ENCODE measurements around the gene MARK3. TPM values are rescaled to one million over a fixed set of nuclear protein-coding genes. Genes with fewer than 3 reads are reported as not detected.

Gene MARK3
- total RNA-seq, 1 experiment from 2014 or later, result 81.9 TPM

GRCh38 chr14:103543140-103543539 is 157.9 kb downstream of the MARK3 start:
- Histone ChIP-seq H3K18ac (ENCODE audit: insufficient read length, low read depth, low read length) (peak overlapping the region; percentile 31), H2AFZ (ENCODE audit: low read length) (no peak overlapping the region)

More at GRCh38 chr14:103543140-103543539, 157.9 kb downstream of the MARK3 start:
- no peaks in the 10 kb centered on the region for H4K20me1 ChIP-seq (ENCODE audit: control insufficient read depth, insufficient read depth, insufficient read length)
- no peak overlapping the region for H2BK5ac ChIP-seq (ENCODE audit: insufficient read length, low read length)
- no peak overlapping the region for H3K4me2 ChIP-seq (ENCODE audit: insufficient read depth, insufficient read length, low read length)
- WGBS (ENCODE audit: extremely low coverage, insufficient read length, low lambda C conversion rate), result no CpG with 5 or more reads among the region's 10 CpGs
- H4K91ac ChIP-seq (ENCODE audit: insufficient read length, low read depth, low read length), result peak overlapping the region; percentile 6
- DNase-seq, result no peak
- no peak overlapping the region for H2BK120ac ChIP-seq (ENCODE audit: low read depth, low read length, poor library complexity, severe bottlenecking)
- H3K27me3 ChIP-seq (ENCODE audit: insufficient read depth, low read length), result no peaks in the 10 kb centered on the region
- no peaks in the 10 kb centered on the region for H3K79me1 ChIP-seq (ENCODE audit: insufficient read depth, low read depth, low read length, poor library complexity, severe bottlenecking)
- Mint-ChIP-seq H3K4me3 (peak overlapping the region in 1 of 2 experiments; percentile 21; a peak in 1 of 5 replicates), H3K4me1 (peaks cover 12 to 26% of the 10 kb centered on the region in 2 experiments), H3K9me3 (no peaks in the 10 kb centered on the region), H3K36me3 (ENCODE audit: insufficient read depth in 1 of 3, low read depth in 3 of 3) (no peaks in the 10 kb centered on the region), H3K27me3 (ENCODE audit: low read depth) (peaks cover 9% of the 10 kb centered on the region), H3K27ac (peak overlapping the region in 2 of 3 experiments; percentile 55 to 85; a peak in 3 of 7 replicates)
- no peak overlapping the region for H3K9ac ChIP-seq (ENCODE audit: extremely low read depth, insufficient read length, low read length)
- H4K5ac ChIP-seq (ENCODE audit: insufficient read length, low read depth, low read length), result no peak overlapping the region
- peak overlapping the region; percentile 3; the same call in 1 of the 2 replicates for H3K4ac ChIP-seq (ENCODE audit: low read depth, low read length)
- H3K14ac ChIP-seq (ENCODE audit: insufficient read depth, low read length), result peak overlapping the region; percentile 37; the same call in 1 of the 2 replicates
- no peak overlapping the region for H2BK20ac ChIP-seq (ENCODE audit: low read depth, low read length, poor library complexity, severe bottlenecking)
- H3K23me2 ChIP-seq (ENCODE audit: insufficient read length, low read depth, low read length, poor library complexity, severe bottlenecking), result peaks cover 4% of the 10 kb centered on the region
- H2AK5ac ChIP-seq (ENCODE audit: insufficient read length, low read length), result no peak overlapping the region
- no peak overlapping the region for H3K27ac ChIP-seq (ENCODE audit: insufficient read length, low read depth, low read length)
- no peak overlapping the region for H2BK12ac ChIP-seq (ENCODE audit: insufficient read length, low read depth, low read length)
- no peak overlapping the region for H3K23ac ChIP-seq (ENCODE audit: insufficient read length, low read depth, low read length)
- no peak overlapping the region for H4K8ac ChIP-seq (replicated peaks; ENCODE audit: insufficient read length, low read depth, low read length)
- H3K9me3 ChIP-seq (ENCODE audit: control insufficient read depth, low read depth, low read length), result no peaks in the 10 kb centered on the region
- TF ChIP-seq CTCF (conservative IDR thresholded peaks at IDR 0.05), result no peak
- no peaks in the 10 kb centered on the region; the same call in 1 of the 2 replicates for H3K4me1 ChIP-seq (ENCODE audit: insufficient read depth, low read length)
- H3K56ac ChIP-seq (ENCODE audit: insufficient read length, low read depth, low read length), result no peak overlapping the region
- no peak overlapping the region for H3T11ph ChIP-seq (ENCODE audit: low read length)
- H3K79me2 ChIP-seq (ENCODE audit: insufficient read depth, low read length), result no peaks in the 10 kb centered on the region
- no peak overlapping the region for H2BK15ac ChIP-seq (ENCODE audit: low read depth, low read length)

Measured in H9 (cell line).